ENCODE measurements around the gene RNF175.

Gene RNF175

DNA sequence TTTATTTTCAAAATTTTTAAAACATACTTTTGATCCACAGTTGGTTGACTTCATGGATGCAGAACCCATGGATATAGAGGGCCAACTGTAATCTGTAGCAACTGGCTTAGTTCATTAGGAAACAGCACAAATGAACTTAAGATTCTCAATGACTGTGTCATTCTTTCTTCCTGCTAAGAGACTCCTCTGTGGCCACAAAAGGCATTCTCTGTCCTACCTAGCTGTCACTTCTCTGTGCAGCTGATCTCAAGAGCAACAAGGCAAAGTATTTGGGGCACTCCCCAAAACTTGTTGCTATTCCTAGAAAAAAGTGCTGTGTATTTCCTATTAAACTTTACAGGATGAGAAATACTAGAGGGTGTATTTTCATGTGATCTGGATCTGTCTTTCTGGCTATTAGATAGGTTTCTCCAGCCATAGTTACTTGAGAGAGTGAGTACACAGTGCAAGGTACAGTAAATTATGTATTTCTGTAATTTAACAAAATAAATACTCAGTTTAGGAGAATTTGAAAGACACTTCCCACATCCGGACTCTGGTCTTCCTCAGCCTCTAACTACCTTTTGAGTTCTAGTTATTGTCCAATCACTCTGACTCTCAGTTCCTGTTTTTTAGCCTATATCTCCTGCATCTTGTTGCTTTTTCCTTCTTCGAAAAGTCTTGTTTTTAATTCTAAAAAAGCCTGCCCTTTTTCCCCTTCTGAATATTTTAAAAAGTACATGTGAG, 53.9 kb downstream of the RNF175 start:
- Histone ChIP-seq H3K9me3 (ENCODE audit: low read depth, low read length) (no peaks in the 10 kb centered on the region), H3K36me3 (ENCODE audit: insufficient read depth, low read length) (no peaks in the 10 kb centered on the region), H3K4me3 (no peak overlapping the region), H3K27ac (no peak overlapping the region), H3K9ac (ENCODE audit: insufficient read length) (no peak overlapping the region)
- no peak for DNase-seq (ENCODE audit: low read depth, low spot score)
- no peak for TF ChIP-seq EZH2 (IDR thresholded peaks at IDR 0.05)
- no peak for TF ChIP-seq FOXP2 (optimal IDR thresholded peaks at IDR 0.05; ENCODE audit: control extremely low read depth, extremely low read length, insufficient read depth)
- TF ChIP-seq POLR2AphosphoS5 (IDR thresholded peaks at IDR 0.05; ENCODE audit: borderline replicate concordance, low read depth, low read length), result no peak

DNA sequence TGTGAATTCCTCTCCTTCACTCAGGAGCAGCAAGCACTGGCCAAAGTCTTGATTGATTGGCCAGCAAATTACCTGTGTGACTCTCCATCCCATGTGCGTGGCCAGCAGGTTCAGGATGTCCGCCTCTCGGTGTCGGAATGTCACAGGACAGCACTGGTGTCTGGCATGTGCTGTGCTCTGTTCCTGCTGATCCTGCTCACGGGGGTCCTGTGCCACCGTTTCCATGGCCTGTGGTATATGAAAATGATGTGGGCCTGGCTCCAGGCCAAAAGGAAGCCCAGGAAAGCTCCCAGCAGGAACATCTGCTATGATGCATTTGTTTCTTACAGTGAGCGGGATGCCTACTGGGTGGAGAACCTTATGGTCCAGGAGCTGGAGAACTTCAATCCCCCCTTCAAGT, 55.3 kb downstream of the RNF175 start:
- H3K4me3 ChIP-seq, result no peak overlapping the region
- H3K9ac ChIP-seq (ENCODE audit: insufficient read length), result no peak overlapping the region
- peak; percentile 24 for DNase-seq (ENCODE audit: low read depth, low spot score)
- no peaks in the 10 kb centered on the region for H3K36me3 ChIP-seq (ENCODE audit: insufficient read depth, low read length)
- H3K27ac ChIP-seq, result no peak overlapping the region
- H3K9me3 ChIP-seq (ENCODE audit: low read depth, low read length), result no peaks in the 10 kb centered on the region
- TF ChIP-seq FOXP2 (optimal IDR thresholded peaks at IDR 0.05; ENCODE audit: control extremely low read depth, extremely low read length, insufficient read depth), result no peak
- TF ChIP-seq EZH2 (IDR thresholded peaks at IDR 0.05), result no peak
- no peak for TF ChIP-seq POLR2AphosphoS5 (IDR thresholded peaks at IDR 0.05; ENCODE audit: borderline replicate concordance, low read depth, low read length)

DNA sequence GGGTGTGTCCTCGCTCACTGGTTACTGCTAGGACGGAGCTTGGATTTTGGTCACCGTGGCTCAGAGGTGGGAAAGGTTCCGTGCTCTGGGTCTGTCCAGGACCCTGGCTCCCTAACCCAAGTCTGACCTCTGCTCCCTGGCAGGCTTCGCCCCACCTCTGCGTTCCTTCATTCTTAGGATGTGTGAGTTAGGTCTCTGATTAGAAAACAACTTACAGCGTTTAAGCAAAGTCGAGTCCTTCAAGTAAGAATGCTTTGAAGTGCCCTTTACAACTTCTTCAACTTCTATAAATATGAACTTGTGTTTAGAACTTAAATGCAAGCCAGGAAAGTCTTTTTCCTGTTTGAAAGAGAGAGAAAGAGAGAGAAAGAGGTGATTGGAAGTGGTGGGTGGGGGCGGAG, 74.9 kb downstream of the RNF175 start:
- DNase-seq (ENCODE audit: low read depth, low spot score), result no peak
- Histone ChIP-seq H3K27ac (no peak overlapping the region), H3K4me3 (no peak overlapping the region), H3K9ac (ENCODE audit: insufficient read length) (no peak overlapping the region), H3K9me3 (ENCODE audit: low read depth, low read length) (peaks cover 9% of the 10 kb centered on the region; the same call in 1 of the 2 replicates), H3K36me3 (ENCODE audit: insufficient read depth, low read length) (no peaks in the 10 kb centered on the region)
- TF ChIP-seq FOXP2 (optimal IDR thresholded peaks at IDR 0.05; ENCODE audit: control extremely low read depth, extremely low read length, insufficient read depth) (no peak), EZH2 (IDR thresholded peaks at IDR 0.05) (no peak), POLR2AphosphoS5 (IDR thresholded peaks at IDR 0.05; ENCODE audit: borderline replicate concordance, low read depth, low read length) (no peak)

DNA sequence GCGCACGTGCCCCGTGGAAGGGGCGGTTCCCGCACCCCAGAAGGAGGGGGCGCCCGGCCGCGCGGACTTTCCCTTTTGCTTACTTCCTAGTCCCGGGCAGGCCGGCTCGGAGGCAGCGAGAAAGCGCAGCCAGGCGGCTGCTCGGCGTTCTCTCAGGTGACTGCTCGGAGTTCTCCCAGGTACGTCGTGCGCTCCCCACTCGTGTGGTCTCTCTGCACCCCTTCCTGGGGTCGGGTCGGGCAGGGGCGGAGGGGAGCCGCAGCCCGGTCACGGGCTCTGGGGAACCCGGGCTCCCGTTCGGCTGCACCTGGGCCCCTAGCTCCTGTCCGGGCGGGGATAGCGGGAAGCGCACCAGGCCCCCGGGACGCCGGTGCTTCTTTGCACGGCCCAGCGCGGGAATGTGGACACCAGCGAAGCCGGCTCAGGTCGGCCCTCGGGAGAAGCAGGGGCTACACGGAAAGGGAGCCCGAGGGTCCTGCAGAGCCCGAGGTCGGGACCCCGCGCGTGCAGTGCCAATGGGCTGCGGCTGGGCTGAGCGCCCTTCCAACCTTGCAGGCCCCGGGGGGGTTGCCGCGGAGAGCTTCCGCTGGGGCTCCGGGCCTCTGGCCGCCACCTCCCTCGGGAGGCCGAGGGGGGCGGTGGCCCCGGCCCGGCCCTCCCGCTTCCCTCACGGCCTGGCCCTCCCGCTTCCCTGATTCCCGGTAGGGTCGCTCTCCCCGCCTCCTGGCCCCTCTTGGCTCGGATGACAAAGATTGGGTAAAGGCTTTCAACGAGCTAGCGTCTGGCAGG, 75.4 kb downstream of the RNF175 start, which contains the start of gene TLR2:
Gene TLR2, plus strand, starts transcription at position 99 of the 789 bp plus-strand sequence. CDS start 18,628 bp downstream, outside the sequence.
- Histone ChIP-seq H3K4me3 (no peak within 1 kb of the TSS), H3K36me3 (ENCODE audit: insufficient read depth, low read length) (no peaks in the 10 kb centered on the region), H3K9ac (ENCODE audit: insufficient read length) (no peak within 1 kb of the TSS), H3K27ac (no peak within 1 kb of the TSS), H3K9me3 (ENCODE audit: low read depth, low read length) (peaks cover 9% of the 10 kb centered on the region; the same call in 1 of the 2 replicates)
- TF ChIP-seq POLR2AphosphoS5 (IDR thresholded peaks at IDR 0.05; ENCODE audit: borderline replicate concordance, low read depth, low read length), result no peak
- no peak for DNase-seq (ENCODE audit: low read depth, low spot score)

DNA sequence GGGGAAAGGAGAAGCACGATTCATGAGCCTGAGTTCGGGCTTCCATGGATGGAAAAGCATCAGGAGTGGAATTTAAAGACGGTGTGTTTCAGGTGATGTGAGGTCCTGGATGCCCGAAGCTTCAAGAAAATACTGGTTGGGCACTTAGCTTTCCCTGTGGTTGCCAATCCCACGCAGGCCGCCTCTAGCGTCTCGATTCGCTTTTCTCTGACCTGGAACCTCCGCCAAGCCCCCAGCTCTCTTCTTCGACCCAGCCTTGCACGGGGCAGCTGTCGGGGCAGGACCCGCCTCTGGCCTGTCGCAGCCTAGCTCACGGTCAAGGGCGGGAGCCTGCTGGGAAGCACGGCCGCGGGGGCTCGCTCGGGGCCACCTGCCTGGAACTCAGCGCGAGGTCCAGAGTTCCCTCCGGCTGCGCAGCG, 76.1 kb downstream of the RNF175 start:
- DNase-seq (ENCODE audit: low read depth, low spot score), result no peak

DNA sequence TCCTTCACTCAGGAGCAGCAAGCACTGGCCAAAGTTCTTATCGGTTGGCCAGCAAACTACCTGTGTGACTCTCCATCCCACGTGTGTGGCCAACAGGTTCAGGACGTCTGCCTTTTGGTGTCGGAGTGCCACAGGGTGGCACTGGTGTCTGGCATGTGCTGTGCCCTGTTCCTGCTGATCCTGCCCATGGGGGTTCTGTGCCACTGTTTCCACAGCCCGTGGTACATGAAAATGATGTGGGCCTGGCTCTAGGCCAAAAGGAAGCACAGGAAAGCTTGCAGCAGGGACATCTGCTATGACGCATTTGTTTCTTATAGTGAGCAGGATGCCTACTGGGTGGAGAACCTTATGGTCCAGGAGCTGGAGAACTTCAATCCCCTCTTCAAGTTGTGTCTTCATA, 80.3 kb downstream of the RNF175 start:
- H3K27ac ChIP-seq, result no peak overlapping the region
- no peak overlapping the region for H3K9ac ChIP-seq (ENCODE audit: insufficient read length)
- no peak for TF ChIP-seq FOXP2 (optimal IDR thresholded peaks at IDR 0.05; ENCODE audit: control extremely low read depth, extremely low read length, insufficient read depth)
- TF ChIP-seq POLR2AphosphoS5 (IDR thresholded peaks at IDR 0.05; ENCODE audit: borderline replicate concordance, low read depth, low read length), result no peak
- no peak for TF ChIP-seq EZH2 (IDR thresholded peaks at IDR 0.05)
- H3K36me3 ChIP-seq (ENCODE audit: insufficient read depth, low read length), result no peaks in the 10 kb centered on the region
- no peak for DNase-seq (ENCODE audit: low read depth, low spot score)
- no peak overlapping the region for H3K4me3 ChIP-seq
- H3K9me3 ChIP-seq (ENCODE audit: low read depth, low read length), result no peaks in the 10 kb centered on the region

More for the DNA sequence above, 76.1 kb downstream of the RNF175 start:
- TF ChIP-seq POLR2AphosphoS5 (IDR thresholded peaks at IDR 0.05; ENCODE audit: borderline replicate concordance, low read depth, low read length) (no peak), FOXP2 (optimal IDR thresholded peaks at IDR 0.05; ENCODE audit: control extremely low read depth, extremely low read length, insufficient read depth) (no peak), EZH2 (IDR thresholded peaks at IDR 0.05) (no peak)
- no peak overlapping the region for H3K9ac ChIP-seq (ENCODE audit: insufficient read length)
- H3K27ac ChIP-seq, result no peak overlapping the region
- no peaks in the 10 kb centered on the region for H3K36me3 ChIP-seq (ENCODE audit: insufficient read depth, low read length)
- H3K9me3 ChIP-seq (ENCODE audit: low read depth, low read length), result peaks cover 7% of the 10 kb centered on the region; the same call in 1 of the 2 replicates
- H3K4me3 ChIP-seq, result no peak overlapping the region

DNA sequence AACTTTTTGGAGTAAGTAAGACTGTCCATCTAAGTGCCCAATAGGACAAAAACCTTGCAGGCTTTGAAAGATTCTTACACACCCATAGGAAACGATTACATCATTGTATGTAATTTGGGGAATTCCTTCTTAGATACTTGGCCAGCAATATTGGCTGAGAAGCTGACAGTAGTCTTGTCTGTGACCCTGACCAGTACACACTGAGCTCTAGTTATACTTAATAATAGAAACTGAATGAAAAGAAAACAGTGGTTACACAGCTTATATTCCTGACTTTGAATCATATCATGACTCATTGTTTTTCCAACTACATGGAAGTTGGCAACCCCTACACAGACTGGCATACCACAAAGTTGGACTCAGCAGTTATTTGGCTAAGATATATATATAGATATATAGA, 82.8 kb downstream of the RNF175 start:
- no peaks in the 10 kb centered on the region for H3K36me3 ChIP-seq (ENCODE audit: insufficient read depth, low read length)
- no peak overlapping the region for H3K27ac ChIP-seq
- no peak for DNase-seq (ENCODE audit: low read depth, low spot score)

DNA sequence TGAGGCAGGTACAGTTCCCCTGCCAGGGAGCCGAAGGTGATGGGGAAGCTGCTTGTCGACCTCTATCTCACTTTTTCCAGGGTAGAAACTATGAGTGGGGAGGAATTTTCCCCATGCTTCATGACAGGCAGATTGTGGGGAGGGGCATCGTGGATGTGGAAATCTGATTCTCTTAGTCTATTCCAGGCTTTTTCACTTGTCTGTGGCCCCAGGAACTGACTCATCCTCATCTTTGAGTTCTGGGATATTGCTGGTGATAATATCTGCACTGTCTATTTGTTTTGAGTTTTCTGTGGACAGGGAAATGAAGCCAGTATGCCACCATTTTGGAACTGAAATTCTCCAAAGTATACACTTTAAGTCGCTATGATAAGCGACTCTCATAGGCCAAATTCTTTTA, 83.3 kb downstream of the RNF175 start:
- no peak overlapping the region for H3K27ac ChIP-seq
- TF ChIP-seq EZH2 (IDR thresholded peaks at IDR 0.05) (no peak), POLR2AphosphoS5 (IDR thresholded peaks at IDR 0.05; ENCODE audit: borderline replicate concordance, low read depth, low read length) (no peak), FOXP2 (optimal IDR thresholded peaks at IDR 0.05; ENCODE audit: control extremely low read depth, extremely low read length, insufficient read depth) (no peak)
- no peak for DNase-seq (ENCODE audit: low read depth, low spot score)
- H3K4me3 ChIP-seq, result no peak overlapping the region
- H3K9me3 ChIP-seq (ENCODE audit: low read depth, low read length), result no peaks in the 10 kb centered on the region
- H3K9ac ChIP-seq (ENCODE audit: insufficient read length), result no peak overlapping the region
- no peaks in the 10 kb centered on the region for H3K36me3 ChIP-seq (ENCODE audit: insufficient read depth, low read length)

More for the DNA sequence above, 82.8 kb downstream of the RNF175 start:
- Histone ChIP-seq H3K4me3 (no peak overlapping the region), H3K9me3 (ENCODE audit: low read depth, low read length) (no peaks in the 10 kb centered on the region), H3K9ac (ENCODE audit: insufficient read length) (no peak overlapping the region)
- TF ChIP-seq EZH2 (IDR thresholded peaks at IDR 0.05) (no peak), FOXP2 (optimal IDR thresholded peaks at IDR 0.05; ENCODE audit: control extremely low read depth, extremely low read length, insufficient read depth) (no peak), POLR2AphosphoS5 (IDR thresholded peaks at IDR 0.05; ENCODE audit: borderline replicate concordance, low read depth, low read length) (no peak)

All from SK-N-MC (cell line).